Glomerular endothelial cell (primary cell): ENCODE results near the gene CLCA1. TPM values are rescaled to one million over a fixed set of nuclear protein-coding genes. Genes with fewer than 3 reads are reported as not detected.

Experiments
- DNase-seq: peaks from one replicate; pipeline ENCODE4 v3.0.0-alpha.2; 2011; ENCODE audit warnings: low read depth, low spot score; ENCODE audit errors: extremely low read depth
- total RNA-seq: library from RNA; depleted of rRNA; stranded (reverse); fragments of >200 nt; gene quantifications from 2 replicates; pipeline ENCODE4 v1.2.3, GENCODE V29; 2015

The CLCA1 gene
- total RNA-seq, 1 donor from 2014 or later = not detected

DNA sequence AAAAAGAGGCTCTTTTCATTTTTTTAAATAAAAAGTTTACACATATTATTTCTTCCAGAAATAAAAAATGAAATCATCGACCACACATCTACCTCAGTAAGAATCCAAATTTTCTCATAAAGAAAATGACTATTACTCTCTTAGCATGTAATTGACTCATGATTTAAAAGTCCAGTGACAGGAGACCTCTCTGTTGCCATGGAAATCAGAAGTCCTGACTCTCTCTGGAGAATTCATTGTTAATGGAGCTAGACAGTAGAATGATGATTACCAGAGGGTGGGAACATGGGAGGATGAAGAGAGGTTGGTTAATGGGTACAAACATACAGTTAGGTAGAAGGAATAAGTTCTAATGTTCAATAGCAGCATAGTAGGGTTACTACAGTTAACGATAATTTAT lies 73.1 kb downstream of the CLCA1 start:
- DNase-seq = no peak

GRCh38 chr1:86542631-86543030 lies 73.9 kb downstream of the CLCA1 start:
- no peak for DNase-seq

DNA sequence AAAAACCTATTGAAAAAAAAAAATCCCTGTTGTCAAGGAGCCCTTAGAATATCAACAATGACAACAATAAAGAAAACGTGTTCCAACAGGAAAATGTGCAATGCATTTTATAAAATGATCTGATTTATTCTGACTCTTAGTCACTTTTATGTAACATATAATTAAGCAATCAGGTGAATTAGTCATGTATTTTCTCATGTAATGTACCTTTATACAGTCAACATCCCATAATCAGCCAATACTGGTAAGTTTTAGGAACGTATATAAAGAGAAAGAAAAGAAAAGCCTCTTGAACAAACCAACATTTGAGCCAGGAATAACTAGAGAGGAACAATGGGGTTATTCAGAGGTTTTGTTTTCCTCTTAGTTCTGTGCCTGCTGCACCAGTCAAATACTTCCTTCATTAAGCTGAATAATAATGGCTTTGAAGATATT lies 78.1 kb downstream of the CLCA1 start, which contains the start of gene CLCA4:
CLCA4 (plus strand) TSS at position 292 of the 435 bp plus-strand sequence; CDS start at position 334, 42 bp downstream.
- DNase-seq = no peak

DNA sequence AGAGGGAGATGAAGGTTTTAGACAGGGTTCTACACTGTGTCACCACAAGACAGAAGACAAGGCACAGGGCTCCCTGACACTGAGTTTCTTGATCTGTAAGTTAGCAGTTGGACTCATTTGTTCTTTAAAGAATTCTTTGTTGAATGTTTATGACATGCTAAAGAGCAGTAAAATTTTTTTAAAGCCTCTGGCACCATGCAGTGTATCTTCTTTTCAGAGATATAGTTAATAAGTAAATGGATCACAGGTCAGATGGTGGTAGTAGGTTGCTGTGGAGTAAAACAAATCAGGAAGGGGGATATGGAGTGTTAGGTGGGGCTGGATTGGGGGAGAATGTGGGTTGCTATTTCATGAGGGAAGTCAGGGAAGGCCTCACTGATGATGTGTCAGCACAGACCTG lies 80.1 kb downstream of the CLCA1 start:
- no peak for DNase-seq

Other genes starting within 250 kb of the CLCA1 start
- 46.3 and 84.9 TPM in 2 replicates for gene ODF2L, start 72.6 kb upstream of the CLCA1 start, total RNA-seq
- gene CLCA2, start 44.8 kb upstream of the CLCA1 start, total RNA-seq = 0.29 and 0.35 TPM in 2 replicates
- gene CLCA4, start 78.2 kb downstream of the CLCA1 start, total RNA-seq = not detected in 2 replicates
- 62.7 and 94.6 TPM in 2 replicates for gene SH3GLB1, start 235.6 kb downstream of the CLCA1 start, total RNA-seq